H9 (cell line): ENCODE results near the gene CDH22. TPM values are rescaled to one million over a fixed set of nuclear protein-coding genes. Genes with fewer than 3 reads are reported as not detected.

Experiments
- DNase-seq: peaks from one replicate; pipeline ENCODE4 v3.0.0-alpha.2; 2017
- H2AFZ ChIP-seq: one replicate; pipeline ENCODE4 v1.6.1; 2013; ENCODE audit warnings: mild to moderate bottlenecking, low read length, control low read depth, moderate library complexity
- H2AK5ac ChIP-seq: 2 replicates; pipeline ENCODE4 v1.6.1; 2013; ENCODE audit warnings: low read length, control low read depth, mixed read lengths; ENCODE audit not compliant: insufficient read length
- H2BK120ac ChIP-seq: one replicate; pipeline ENCODE4 v1.6.1; 2013; ENCODE audit warnings: low read depth, mild to moderate bottlenecking, low read length, control low read depth, inconsistent platforms; ENCODE audit not compliant: poor library complexity, severe bottlenecking
- H2BK12ac ChIP-seq: 2 replicates; pipeline ENCODE4 v1.6.1; 2013; ENCODE audit warnings: low read length, control low read depth, mixed read lengths, low read depth; ENCODE audit not compliant: insufficient read length
- H2BK15ac ChIP-seq: 2 replicates; pipeline ENCODE4 v1.6.1; 2013; ENCODE audit warnings: low read depth, low read length, control low read depth
- H2BK20ac ChIP-seq: one replicate; pipeline ENCODE4 v1.6.1; 2013; ENCODE audit warnings: low read depth, mild to moderate bottlenecking, low read length, control low read depth, inconsistent platforms; ENCODE audit not compliant: poor library complexity, severe bottlenecking
- H2BK5ac ChIP-seq: 2 replicates; pipeline ENCODE4 v1.6.1; 2013; ENCODE audit warnings: low read length, control low read depth, mixed read lengths; ENCODE audit not compliant: insufficient read length
- H3K14ac ChIP-seq: 2 replicates; pipeline ENCODE4 v1.6.1; 2013; ENCODE audit warnings: low read length, control low read depth; ENCODE audit not compliant: insufficient read depth
- H3K18ac ChIP-seq: 2 replicates; pipeline ENCODE4 v1.6.1; 2013; ENCODE audit warnings: low read depth, mild to moderate bottlenecking, mixed read lengths, low read length, control low read depth; ENCODE audit not compliant: insufficient read length
- H3K23ac ChIP-seq: 2 replicates; pipeline ENCODE4 v1.6.1; 2013; ENCODE audit warnings: low read length, control low read depth, mixed read lengths, low read depth; ENCODE audit not compliant: insufficient read length
- H3K23me2 ChIP-seq: 2 replicates; pipeline ENCODE4 v1.6.1; 2013; ENCODE audit warnings: low read depth, mild to moderate bottlenecking, mixed read lengths, low read length, control low read depth; ENCODE audit not compliant: insufficient read length, poor library complexity, severe bottlenecking
- H3K27ac ChIP-seq: 2 replicates; pipeline ENCODE4 v1.5.1; 2013; ENCODE audit warnings: low read length, control low read depth, mixed read lengths, low read depth; ENCODE audit not compliant: insufficient read length
- H3K27me3 ChIP-seq: 2 replicates; pipeline ENCODE4 v1.6.1; 2013; ENCODE audit warnings: low read length, control low read depth, inconsistent platforms; ENCODE audit not compliant: insufficient read depth
- H3K4ac ChIP-seq: 2 replicates; pipeline ENCODE4 v1.6.1; 2013; ENCODE audit warnings: low read depth, mild to moderate bottlenecking, control low read depth, inconsistent platforms, low read length, moderate library complexity
- H3K4me1 ChIP-seq: 2 replicates; pipeline ENCODE4 v1.6.1; 2013; ENCODE audit warnings: low read length, control low read depth, inconsistent platforms; ENCODE audit not compliant: insufficient read depth
- H3K4me2 ChIP-seq: 2 replicates; pipeline ENCODE4 v1.6.1; 2013; ENCODE audit warnings: low read length, control low read depth, mixed read lengths; ENCODE audit not compliant: insufficient read length, insufficient read depth
- H3K56ac ChIP-seq: 2 replicates; pipeline ENCODE4 v1.6.1; 2013; ENCODE audit warnings: low read depth, mild to moderate bottlenecking, mixed read lengths, low read length, control low read depth; ENCODE audit not compliant: insufficient read length
- H3K79me1 ChIP-seq: 2 replicates; pipeline ENCODE4 v1.6.1; 2013; ENCODE audit warnings: low read depth, mild to moderate bottlenecking, moderate library complexity, low read length, control low read depth, inconsistent platforms; ENCODE audit not compliant: insufficient read depth, poor library complexity, severe bottlenecking
- H3K79me2 ChIP-seq: 2 replicates; pipeline ENCODE4 v1.6.1; 2013; ENCODE audit warnings: low read length, control low read depth, inconsistent platforms; ENCODE audit not compliant: insufficient read depth
- H3K9ac ChIP-seq: 2 replicates; pipeline ENCODE4 v1.6.1; 2013; ENCODE audit warnings: low read length, control low read depth, mixed read lengths; ENCODE audit not compliant: insufficient read length; ENCODE audit errors: extremely low read depth
- H3K9me3 ChIP-seq: one replicate; pipeline ENCODE4 v1.6.1; 2013; ENCODE audit warnings: low read depth, low read length, inconsistent platforms; ENCODE audit not compliant: control insufficient read depth
- H3T11ph ChIP-seq: one replicate; pipeline ENCODE4 v1.6.1; 2013; ENCODE audit warnings: mild to moderate bottlenecking, low read length, control low read depth, inconsistent platforms
- H4K20me1 ChIP-seq: one replicate; pipeline ENCODE4 v1.6.1; 2013; ENCODE audit not compliant: control insufficient read depth, insufficient read length, insufficient read depth
- H4K5ac ChIP-seq: 2 replicates; pipeline ENCODE4 v1.6.1; 2013; ENCODE audit warnings: low read depth, mild to moderate bottlenecking, mixed read lengths, low read length, control low read depth; ENCODE audit not compliant: insufficient read length
- H4K8ac ChIP-seq: replicated peaks from 2 replicates; pipeline ENCODE4 v1.6.1; 2013; ENCODE audit warnings: low read length, control low read depth, mixed read lengths, low read depth; ENCODE audit not compliant: insufficient read length
- H4K91ac ChIP-seq: 2 replicates; pipeline ENCODE4 v1.6.1; 2013; ENCODE audit warnings: low read depth, mild to moderate bottlenecking, moderate library complexity, mixed read lengths, low read length, control low read depth; ENCODE audit not compliant: insufficient read length
- H3K27ac Mint-ChIP-seq, 3 experiments: 2 replicates in 2 of 3; 3 replicates in 1 of 3; pipeline ENCODE4 v1.8.0; 2020 to 2021; ENCODE audit warnings: mixed read lengths in 3 of 3, mild to moderate bottlenecking in 1 of 3, moderate library complexity in 1 of 3
- H3K27me3 Mint-ChIP-seq: 2 replicates; pipeline ENCODE4 v1.8.0; 2021; ENCODE audit warnings: low read depth, mild to moderate bottlenecking, moderate library complexity, mixed read lengths
- H3K36me3 Mint-ChIP-seq, 3 experiments: 2 replicates in 2 of 3; 3 replicates in 1 of 3; pipeline ENCODE4 v1.8.0; 2020 to 2021; ENCODE audit warnings: low read depth in 3 of 3, mixed read lengths in 3 of 3; ENCODE audit not compliant: insufficient read depth in 1 of 3
- H3K4me1 Mint-ChIP-seq, 2 experiments: 2 replicates each; pipeline ENCODE4 v1.8.0; 2020; ENCODE audit warnings: mixed read lengths in 2 of 2
- H3K4me3 Mint-ChIP-seq, 2 experiments: 2 replicates in 1 of 2; 3 replicates in 1 of 2; pipeline ENCODE4 v1.8.0; 2020 to 2021; ENCODE audit warnings: mild to moderate bottlenecking in 2 of 2, mixed read lengths in 2 of 2, moderate library complexity in 1 of 2
- H3K9me3 Mint-ChIP-seq, 2 experiments: 2 replicates in 1 of 2; 3 replicates in 1 of 2; pipeline ENCODE4 v1.8.0; 2020; ENCODE audit warnings: mild to moderate bottlenecking in 2 of 2, mixed read lengths in 2 of 2, moderate library complexity in 1 of 2
- CTCF ChIP-seq: fragments of 200-600 bp; sonication (generic); conservative IDR thresholded peaks from 3 replicates; pipeline ENCODE4 v1.8.0; 2021; ENCODE audit warnings: antibody characterized with exemption, mild to moderate bottlenecking
- WGBS: extraction: QIAGEN DNeasy Blood & Tissue Kit; methylation state at CpG from one replicate; pipeline ENCODE4 v1.1.7; 2013; ENCODE audit warnings: missing lambda C conversion rate, low lambda C conversion rate, mixed read lengths; ENCODE audit not compliant: insufficient read length; ENCODE audit errors: extremely low coverage; 5-methylcytosine and 5-hydroxymethylcytosine counted together
- total RNA-seq: library from RNA; stranded (reverse); gene quantifications from 2 replicates; pipeline ENCODE4 v1.2.1, GENCODE V29; 2021

Gene CDH22
- total RNA-seq, 1 experiment from 2014 or later: not detected

- Histone ChIP-seq H2BK5ac (no peak overlapping the region), H2BK20ac (no peak overlapping the region), H3K4ac (no peak overlapping the region), H3K27me3 (no peaks in the 10 kb centered on the region; the same call in 1 of the 2 replicates), H3K56ac (no peak overlapping the region), H3K9ac (no peak overlapping the region), H4K91ac (no peak overlapping the region), H3K27ac (no peak overlapping the region), H3K18ac (no peak overlapping the region), H3K79me1 (no peaks in the 10 kb centered on the region), H3K23ac (no peak overlapping the region), H3K23me2 (no peaks in the 10 kb centered on the region), H3K79me2 (no peaks in the 10 kb centered on the region), H3K4me2 (no peak overlapping the region), H4K20me1 (no peaks in the 10 kb centered on the region), H4K5ac (no peak overlapping the region), H4K8ac (no peak overlapping the region), H3T11ph (no peak overlapping the region), H2BK120ac (no peak overlapping the region), H3K14ac (no peak overlapping the region), H2AFZ (no peak overlapping the region), H2AK5ac (no peak overlapping the region), H3K9me3 (no peaks in the 10 kb centered on the region), H2BK12ac (no peak overlapping the region), H2BK15ac (no peak overlapping the region), H3K4me1 (peaks cover 4% of the 10 kb centered on the region; the same call in 1 of the 2 replicates)
- TF ChIP-seq CTCF: no peak
- Mint-ChIP-seq H3K4me3 (no peak overlapping the region), H3K4me1 (peaks cover 12 to 48% of the 10 kb centered on the region in 2 experiments), H3K36me3 (no peaks in the 10 kb centered on the region), H3K27ac (no peak overlapping the region), H3K27me3 (peaks cover 21% of the 10 kb centered on the region), H3K9me3 (no peaks in the 10 kb centered on the region; a peak in 2 of 5 replicates)
- no peak for DNase-seq
- WGBS: no CpG with 5 or more reads among the region's 17 CpGs
Measured at GRCh38 chr20:46195264-46196036, 112.8 kb downstream of the CDH22 start.
